HepG2 (cell line): ENCODE measurements around the gene CEL. TPM values are rescaled to one million over a fixed set of nuclear protein-coding genes. Genes with fewer than 3 reads are reported as not detected.

Source experiments
- ATAC-seq: fragments of 200-7000 bp; cut with Tn5 transposase; 3 replicates; pipeline ENCODE4 v1.9.1; 2020; ENCODE audit warnings: mild to moderate bottlenecking, moderate library complexity
- BruUV-seq: library from RNA; stranded (reverse); fragments of 400-500 nt; replicated peaks from 2 replicates; lab custom pipeline; 2021; lab: Mats Ljungman, UMichigan
- CTCF ChIA-PET: fragments of 300-600 bp; formaldehyde crosslinking; extraction: SDS; loops from one replicate; lab custom pipeline; 2021; ENCODE audit warnings: low total read pairs, inconsistent platforms, low intra/inter-chr PET ratio; lab: Yijun Ruan, JAX
- POLR2A ChIA-PET: fragments of 350-600 bp; sonication (Branson Sonifier 250); formaldehyde crosslinking; loops from one replicate; lab custom pipeline; 2020; ENCODE audit warnings: antibody characterized with exemption, inconsistent platforms; lab: Yijun Ruan, JAX
- DNase-seq: peaks from one replicate; pipeline ENCODE4 v3.0.0-alpha.2; 2015; ENCODE audit warnings: low spot score
- FAIRE-seq: peaks from 3 replicates; lab custom pipeline; 2011; peaks lifted over from hg19 to GRCh38; lab: Jason Lieb, UNC
- H2AFZ ChIP-seq: one replicate; pipeline ENCODE4 v1.6.1; 2011; ENCODE audit warnings: low read length, inconsistent platforms
- H3K27ac ChIP-seq: fragments of 300-600 bp; 3 replicates; pipeline ENCODE4 v1.8.0; 2011; ENCODE audit warnings: mixed run types, mild to moderate bottlenecking, mixed read lengths, low read length, inconsistent platforms; ENCODE audit not compliant: insufficient read depth; ENCODE audit errors: extremely low read length
- H3K27me3 ChIP-seq, 2 experiments: fragments of 200-600 bp in 1 of 2; 2 replicates in 1 of 2; 3 replicates in 1 of 2; pipeline versions ENCODE4 v1.6.0 to v1.8.0; 2011; ENCODE audit warnings: low read length in 2 of 2, mild to moderate bottlenecking in 2 of 2, moderate library complexity in 2 of 2, inconsistent platforms in 1 of 2; ENCODE audit not compliant: insufficient read depth in 2 of 2, control insufficient read depth in 1 of 2
- H3K36me3 ChIP-seq, 2 experiments: fragments of 200-600 bp in 1 of 2; replicated peaks in 1 of 2; 2 replicates in 1 of 2; 3 replicates in 1 of 2; pipeline versions ENCODE4 v1.5.1 to v1.8.0; 2011; ENCODE audit warnings: low read length in 2 of 2, inconsistent platforms in 1 of 2; ENCODE audit not compliant: insufficient read depth in 2 of 2, control insufficient read depth in 1 of 2
- H3K4me1 ChIP-seq: 2 replicates; pipeline ENCODE4 v1.5.1; 2012; ENCODE audit warnings: low read length, inconsistent platforms; ENCODE audit not compliant: insufficient read depth
- H3K4me2 ChIP-seq: 2 replicates; pipeline ENCODE4 v1.6.0; 2011; ENCODE audit warnings: low read depth, low read length, inconsistent platforms
- H3K4me3 ChIP-seq, 3 experiments: fragments of 200-600 bp in 1 of 3; sonication (generic), shearing (Covaris generic) in 1 of 3; replicated peaks in 1 of 3; 2 replicates each; pipeline ENCODE4 v1.5.1; 2011 to 2016; ENCODE audit warnings: low read length in 3 of 3, inconsistent platforms in 2 of 3, low read depth in 2 of 3, mild to moderate bottlenecking in 2 of 3, control low read depth in 1 of 3, mixed read lengths in 1 of 3; ENCODE audit not compliant: insufficient read depth in 1 of 3
- H3K79me2 ChIP-seq: one replicate; pipeline ENCODE4 v1.6.1; 2011; ENCODE audit warnings: low read length, inconsistent platforms; ENCODE audit not compliant: insufficient read depth
- H3K9ac ChIP-seq: 2 replicates; pipeline ENCODE4 v1.6.0; 2011; ENCODE audit warnings: mild to moderate bottlenecking, low read depth, low read length, inconsistent platforms; ENCODE audit not compliant: insufficient read depth
- H3K9me3 ChIP-seq: 2 replicates; pipeline ENCODE4 v1.5.1; 2012; ENCODE audit warnings: mild to moderate bottlenecking, low read length
- H4K20me1 ChIP-seq: 2 replicates; pipeline ENCODE4 v1.6.0; 2011; ENCODE audit warnings: inconsistent platforms, mild to moderate bottlenecking, low read length, moderate library complexity; ENCODE audit not compliant: insufficient read depth
- AGO2 ChIP-seq: fragments of 200-400 bp; formaldehyde crosslinking; optimal IDR thresholded peaks from 2 replicates; pipeline ENCODE3; 2017; ENCODE audit warnings: mild to moderate bottlenecking, low read depth, low read length, moderate library complexity
- ATF6 ChIP-seq: sonication (generic); formaldehyde crosslinking; conservative IDR thresholded peaks from 2 replicates; pipeline ENCODE4 v1.4.0; 2020; ENCODE audit warnings: missing genetic modification reagents
- CBFB ChIP-seq: sonication (generic); formaldehyde crosslinking; IDR thresholded peaks from 2 replicates; pipeline ENCODE4 v1.4.0; 2020; ENCODE audit warnings: missing genetic modification reagents
- FOSL2 ChIP-seq: sonication (generic); formaldehyde crosslinking; IDR thresholded peaks from 2 replicates; pipeline ENCODE4 v1.4.0; 2020; ENCODE audit warnings: missing genetic modification reagents
- HMGXB4 ChIP-seq, 2 experiments: sonication (generic) in 1 of 2; formaldehyde crosslinking in 1 of 2; IDR thresholded peaks; 2 replicates each; pipeline versions ENCODE4 v1.4.0 to v1.6.1; 2018 to 2020; ENCODE audit warnings: missing genetic modification reagents in 2 of 2, borderline replicate concordance in 1 of 2, low read depth in 1 of 2, mild to moderate bottlenecking in 1 of 2, missing biosample characterization in 1 of 2
- NFRKB ChIP-seq: fragments of 450-650 bp; IDR thresholded peaks from 2 replicates; pipeline ENCODE4 v1.6.1; 2017
- POGK ChIP-seq: sonication (generic); formaldehyde crosslinking; conservative IDR thresholded peaks from 2 replicates; pipeline ENCODE4 v1.8.0; 2022; ENCODE audit warnings: mild to moderate bottlenecking, moderate library complexity, missing genetic modification reagents
- RARA ChIP-seq: IDR thresholded peaks from 2 replicates; pipeline ENCODE4 v1.6.1; 2016; ENCODE audit warnings: missing genetic modification reagents, missing compliant biosample characterization
- RFX5 ChIP-seq: IDR thresholded peaks from 2 replicates; pipeline ENCODE4 v1.6.1; 2011; ENCODE audit warnings: low read depth, low read length, improper control_type of control experiment
- SIX1 ChIP-seq: sonication (generic); formaldehyde crosslinking; IDR thresholded peaks from 2 replicates; pipeline ENCODE4 v1.4.0; 2020; ENCODE audit warnings: missing genetic modification reagents, borderline replicate concordance
- SMARCE1 ChIP-seq: fragments of 450-650 bp; IDR thresholded peaks from 2 replicates; pipeline ENCODE4 v1.6.1; 2017; ENCODE audit warnings: borderline replicate concordance
- TFAP4 ChIP-seq: sonication (generic); IDR thresholded peaks from 2 replicates; pipeline ENCODE4 v1.6.1; 2016; ENCODE audit warnings: low read depth, borderline replicate concordance
- ZNF326 ChIP-seq: sonication (generic); formaldehyde crosslinking; IDR thresholded peaks from 2 replicates; pipeline ENCODE4 v1.4.0; 2020; ENCODE audit warnings: missing genetic modification reagents, borderline replicate concordance
- ZNF512B ChIP-seq: sonication (generic); formaldehyde crosslinking; IDR thresholded peaks from 2 replicates; pipeline ENCODE4 v1.5.1; 2020; ENCODE audit warnings: missing genetic modification reagents, mild to moderate bottlenecking, borderline replicate concordance
- ZSCAN20 ChIP-seq: sonication (generic); formaldehyde crosslinking; IDR thresholded peaks from 2 replicates; pipeline ENCODE4 v1.4.0; 2020; ENCODE audit warnings: missing genetic modification reagents, mild to moderate bottlenecking, borderline replicate concordance
- ZSCAN29 ChIP-seq: sonication (generic); formaldehyde crosslinking; conservative IDR thresholded peaks from 2 replicates; pipeline ENCODE4 v1.4.0; 2020; ENCODE audit warnings: mild to moderate bottlenecking, missing genetic modification reagents
- WGBS: methylation state at CpG from one replicate; pipeline ENCODE4 v1.1.6; 2017; ENCODE audit warnings: low lambda C conversion rate; 5-methylcytosine and 5-hydroxymethylcytosine counted together
- in situ Hi-C: cut with HindIII; loops from 2 replicates; pipeline ENCODE4 v1.10.0; 2017; ENCODE audit warnings: low pct_unique_long_range_greater_than_20kb; ENCODE audit not compliant: extremely low pct_ligation_motif_present
- intact Hi-C: fragments of 100-400 bp; cut with micrococcal nuclease; formaldehyde crosslinking; loops from one replicate; pipeline ENCODE4 v1.10.0; 2022; ENCODE audit not compliant: unreplicated experiment
- polyA plus RNA-seq, 8 experiments: library from polyadenylated mRNA; depleted of rRNA in 3 of 8; stranded (reverse) in 7 of 8; unstranded in 1 of 8; fragments of >200 nt; fragmentation: Illumina TruSeq in 4 of 8; extraction: Trizol in 4 of 8; gene quantifications; 2 replicates each; pipeline versions ENCODE4 v1.2.1 to v1.2.3, GENCODE V29; 2011 to 2016; ENCODE audit warnings: low read depth in 4 of 8, missing spikeins in 1 of 8, mixed read lengths in 1 of 8; ENCODE audit not compliant: insufficient read depth in 1 of 8
- total RNA-seq, 5 experiments: library from RNA; depleted of rRNA; stranded (reverse); fragments of >200 nt; fragmentation: Illumina TruSeq; extraction: Trizol; gene quantifications; 2 replicates each; pipeline ENCODE4 v1.2.3, GENCODE V29; 2016; ENCODE audit warnings: low read depth in 1 of 5

The CEL gene
- total and polyA plus RNA-seq, 2 of the 13 experiments (the other 11 are each of a cell fraction or from before 2014, with no cell fraction given) = 0.63 to 1.5 TPM

- POLR2A ChIA-PET = interaction anchor here (1.6 kb wide), 1 partner anchor 26 kb away, joined by 5 read pairs; no protein-coding TSS in a partner anchor
These were observed 56.4 kb downstream of the CEL start for GRCh38 chr9:133118179-133118520.

More at GRCh38 chr9:133118179-133118520, 56.4 kb downstream of the CEL start:
- FAIRE-seq = no peak
- Histone ChIP-seq H3K9me3 (no peaks in the 10 kb centered on the region), H3K27ac (no peak overlapping the region), H3K4me3 (no peak overlapping the region)
- CTCF ChIA-PET = no interaction called here
- WGBS = 96% methylated on average over 3 of the region's 3 CpGs
- no peak for TF ChIP-seq RARA (CRISPR knock-in tag)
- TF ChIP-seq SMARCE1 = no peak
- no peak for TF ChIP-seq TFAP4
- no peak for TF ChIP-seq HMGXB4 (CRISPR knock-in tag; IDR thresholded peaks at IDR 0.05; ENCODE audit: borderline replicate concordance in 1 of 2, low read depth in 1 of 2)
- TF ChIP-seq NFRKB = no peak
- TF ChIP-seq POGK (CRISPR knock-in tag) = no peak
- no peak for TF ChIP-seq CBFB (CRISPR knock-in tag)
- no peak for TF ChIP-seq ATF6
- no peak for TF ChIP-seq ZNF512B (CRISPR knock-in tag)
- TF ChIP-seq FOSL2 (CRISPR knock-in tag) = no peak
- TF ChIP-seq RFX5 = no peak
- no peak for TF ChIP-seq SIX1 (CRISPR knock-in tag)
- no peak for TF ChIP-seq AGO2
- no peak for TF ChIP-seq ZNF326 (CRISPR knock-in tag)
- TF ChIP-seq ZSCAN20 = no peak
- no peak for TF ChIP-seq ZSCAN29 (CRISPR knock-in tag)
- TF ChIP-seq, all 625 proteins: peak for 0
- Histone ChIP-seq H2AFZ (no peak overlapping the region), H3K79me2 (no peaks in the 10 kb centered on the region), H3K36me3 (no peaks in the 10 kb centered on the region; a peak in 1 of 5 replicates), H3K4me1 (peaks cover 56% of the 10 kb centered on the region), H3K4me2 (no peak overlapping the region), H3K9ac (no peak overlapping the region), H4K20me1 (peaks cover 29% of the 10 kb centered on the region; the same call in 1 of the 2 replicates), H3K27me3 (no peaks in the 10 kb centered on the region)
- no TSS peak for BruUV-seq
- intact Hi-C loops (no loop called here), in situ Hi-C loops (no loop called here)
- ATAC-seq (no peak), DNase-seq (no peak)
